HL-60/S4 treated with retinoic acid at 250 ng/mL for 4 days and 3 days (cell line): ENCODE data around the gene C1orf232.

Experiments
- in situ Hi-C: fragments of 300-500 bp; cut with MboI; formaldehyde crosslinking; loops from 2 replicates; pipeline ENCODE4 v1.7.0; 2022; ENCODE audit warnings: low sequenced_read_pairs

Gene C1orf232

GRCh38 chr1:26158271-26158907 is 10.4 kb downstream of the C1orf232 start:
- in situ Hi-C loops: no loop called here

GRCh38 chr1:26156285-26157038 is 12.3 kb downstream of the C1orf232 start:
- in situ Hi-C loops: no loop called here

- in situ Hi-C loops: no loop called here
Observed at GRCh38 chr1:26155370-26156284, 13.1 kb downstream of the C1orf232 start.

GRCh38 chr1:26154750-26155149 is 14.0 kb downstream of the C1orf232 start:
- in situ Hi-C loops: no loop called here

GRCh38 chr1:26153966-26154532 is 14.7 kb downstream of the C1orf232 start:
- in situ Hi-C loops: no loop called here

- in situ Hi-C loops: loop anchor here (5.0 to 25.0 kb wide), 2 partner anchors 37 to 262 kb away; partner anchors contain the start of genes PAQR7 and PDIK1L
Observed at GRCh38 chr1:26148887-26149286, 19.9 kb downstream of the C1orf232 start.

- in situ Hi-C loops: loop anchor here (5.0 to 25.0 kb wide), 2 partner anchors 34 to 259 kb away; partner anchors contain the start of genes PAQR7 and PDIK1L
Observed at GRCh38 chr1:26145960-26146294, 22.8 kb downstream of the C1orf232 start.

GRCh38 chr1:26145041-26145959 is 23.5 kb downstream of the C1orf232 start:
- in situ Hi-C loops: loop anchor here (5.0 to 25.0 kb wide), 2 partner anchors 33 to 258 kb away; partner anchors contain the start of genes PAQR7 and PDIK1L

- in situ Hi-C loops: loop anchor here (25.0 kb wide), 1 partner anchor 255 kb away; the partner anchor contains the start of gene PAQR7
Observed at GRCh38 chr1:26142159-26142558, 26.6 kb downstream of the C1orf232 start.

- in situ Hi-C loops: loop anchor here (25.0 kb wide), 1 partner anchor 252 kb away; the partner anchor contains the start of gene PAQR7
Observed at GRCh38 chr1:26138974-26139558, 29.7 kb downstream of the C1orf232 start.

- in situ Hi-C loops: loop anchor here (25.0 kb wide), 1 partner anchor 247 kb away; the partner anchor contains the start of gene PAQR7
Observed at GRCh38 chr1:26134466-26134865, 34.3 kb downstream of the C1orf232 start.

- in situ Hi-C loops: loop anchor here (25.0 kb wide), 1 partner anchor 246 kb away; the partner anchor contains the start of gene PAQR7
Observed at GRCh38 chr1:26132834-26133167, 36.0 kb downstream of the C1orf232 start.

- in situ Hi-C loops: loop anchor here (25.0 kb wide), 1 partner anchor 245 kb away; the partner anchor contains the start of gene PAQR7
Observed at GRCh38 chr1:26132128-26132833, 36.5 kb downstream of the C1orf232 start.

- in situ Hi-C loops: loop anchor here (25.0 kb wide), 1 partner anchor 243 kb away; the partner anchor contains the start of gene PAQR7
Observed at GRCh38 chr1:26130695-26131094, 38.1 kb downstream of the C1orf232 start.

GRCh38 chr1:26129778-26130177 is 39.0 kb downstream of the C1orf232 start:
- in situ Hi-C loops: loop anchor here (25.0 kb wide), 1 partner anchor 242 kb away; the partner anchor contains the start of gene PAQR7

GRCh38 chr1:26127235-26128163 is 41.3 kb downstream of the C1orf232 start:
- in situ Hi-C loops: loop anchor here (25.0 kb wide), 1 partner anchor 240 kb away; the partner anchor contains the start of gene PAQR7
